C4-2B (cell line): ENCODE results near the gene ST7.

ENCODE experiments used
- ZFX ChIP-seq: fragments of 450-650 bp; IDR thresholded peaks from 2 replicates; pipeline ENCODE4 v1.6.1; 2017
- TF ChIP-seq, protein P1 (sequence below): fragments of 450-650 bp; conservative IDR thresholded peaks from 2 replicates; pipeline ENCODE4 v1.5.1; 2017; ENCODE audit warnings: mild to moderate bottlenecking

DNA sequence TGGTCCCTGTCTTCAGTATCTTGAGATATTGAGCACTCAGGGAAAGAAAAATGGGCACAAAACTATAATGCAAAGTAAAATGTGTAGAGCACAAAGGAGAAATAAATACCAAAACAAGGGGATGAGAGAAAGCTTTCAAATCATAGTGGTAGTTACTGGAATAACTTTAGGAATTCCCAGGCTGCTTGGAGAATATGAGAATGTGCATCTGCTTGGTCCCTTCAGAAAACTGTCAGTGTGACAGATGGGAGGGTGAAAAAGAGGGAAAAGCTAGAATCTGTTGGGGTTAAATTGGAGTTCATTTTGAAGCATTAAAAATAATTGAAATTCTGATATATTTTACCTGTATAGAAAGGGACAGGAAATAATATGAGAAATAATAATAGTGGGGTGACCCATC is 15.3 kb downstream of the ST7 start:
- TF ChIP-seq, protein P1, sequence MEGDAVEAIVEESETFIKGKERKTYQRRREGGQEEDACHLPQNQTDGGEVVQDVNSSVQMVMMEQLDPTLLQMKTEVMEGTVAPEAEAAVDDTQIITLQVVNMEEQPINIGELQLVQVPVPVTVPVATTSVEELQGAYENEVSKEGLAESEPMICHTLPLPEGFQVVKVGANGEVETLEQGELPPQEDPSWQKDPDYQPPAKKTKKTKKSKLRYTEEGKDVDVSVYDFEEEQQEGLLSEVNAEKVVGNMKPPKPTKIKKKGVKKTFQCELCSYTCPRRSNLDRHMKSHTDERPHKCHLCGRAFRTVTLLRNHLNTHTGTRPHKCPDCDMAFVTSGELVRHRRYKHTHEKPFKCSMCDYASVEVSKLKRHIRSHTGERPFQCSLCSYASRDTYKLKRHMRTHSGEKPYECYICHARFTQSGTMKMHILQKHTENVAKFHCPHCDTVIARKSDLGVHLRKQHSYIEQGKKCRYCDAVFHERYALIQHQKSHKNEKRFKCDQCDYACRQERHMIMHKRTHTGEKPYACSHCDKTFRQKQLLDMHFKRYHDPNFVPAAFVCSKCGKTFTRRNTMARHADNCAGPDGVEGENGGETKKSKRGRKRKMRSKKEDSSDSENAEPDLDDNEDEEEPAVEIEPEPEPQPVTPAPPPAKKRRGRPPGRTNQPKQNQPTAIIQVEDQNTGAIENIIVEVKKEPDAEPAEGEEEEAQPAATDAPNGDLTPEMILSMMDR: no peak
- TF ChIP-seq ZFX: no peak
